HS-27A (cell line): ENCODE data around the gene FARS2.
"Not testable (repeated sequence)": the region's sequence is repeated elsewhere in the genome, so short reads cannot be mapped to it uniquely, and the experiment has no call there.

ENCODE experiments used
- DNase-seq: peaks from one replicate; pipeline ENCODE4 v3.0.0-alpha.2; 2012; ENCODE audit warnings: low read depth, missing footprints

The FARS2 gene

GRCh38 chr6:5537967-5538366, 276.7 kb downstream of the FARS2 start:
- no peak for DNase-seq

DNA sequence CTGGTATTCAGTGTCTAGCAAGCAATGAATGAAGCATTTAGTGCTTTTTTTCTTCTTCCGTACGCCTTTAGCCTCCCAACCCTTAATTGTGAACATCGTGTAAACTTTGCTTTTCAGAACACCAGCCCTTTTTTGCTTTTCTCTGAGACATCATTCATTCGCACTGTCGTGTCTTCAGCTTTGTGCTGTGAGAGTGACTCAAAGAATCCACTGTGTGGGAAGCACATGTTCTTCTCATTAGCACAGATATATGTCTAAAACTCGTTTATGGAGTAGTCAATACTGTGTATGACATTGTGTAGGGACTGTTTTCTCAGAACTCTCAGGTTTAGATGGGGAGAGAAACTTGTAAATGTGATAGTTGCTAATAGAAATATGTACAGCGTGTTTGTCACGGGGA, 279.1 kb downstream of the FARS2 start:
- DNase-seq, result no peak

DNA sequence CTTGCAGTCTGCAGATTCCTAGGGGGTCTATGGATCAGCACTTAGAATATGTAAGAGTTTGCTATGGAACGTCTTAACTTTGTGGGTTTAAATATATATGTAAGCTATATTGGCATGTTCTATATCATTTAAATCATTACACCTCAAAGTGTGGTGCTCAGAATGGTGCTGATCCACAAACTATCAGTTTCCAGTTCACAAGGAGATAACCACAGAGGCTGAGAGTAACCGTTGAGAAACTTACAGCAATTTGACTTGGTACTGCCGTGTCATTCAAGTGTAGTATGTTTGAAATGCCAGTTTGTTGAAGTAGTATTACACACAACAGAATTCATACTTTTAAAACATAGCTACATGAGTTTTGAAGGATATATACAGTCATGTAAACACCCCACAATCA, 279.7 kb downstream of the FARS2 start:
- DNase-seq, result no peak

GRCh38 chr6:5541751-5542432, 280.6 kb downstream of the FARS2 start:
- no peak for DNase-seq

GRCh38 chr6:5547556-5547955, 286.2 kb downstream of the FARS2 start:
- no peak for DNase-seq

DNA sequence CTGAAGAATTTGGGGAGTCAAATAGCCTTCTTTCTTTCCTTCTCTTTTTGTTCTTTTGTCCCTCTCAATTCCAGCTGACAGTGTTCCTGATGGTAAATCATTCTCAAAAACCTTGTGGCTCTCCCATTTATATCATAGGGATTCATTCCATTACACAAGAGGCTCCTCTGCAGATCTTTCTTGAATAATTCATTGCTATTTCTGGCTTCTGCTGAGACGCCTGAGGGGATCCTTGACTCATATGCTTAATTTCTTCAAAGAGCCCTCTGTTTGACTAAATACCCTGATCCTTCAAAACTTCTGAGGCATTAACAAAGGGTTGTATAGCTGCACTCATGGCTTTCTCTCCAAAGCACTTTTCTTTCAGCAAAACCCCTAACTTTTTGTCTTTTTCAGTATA, 289.3 kb downstream of the FARS2 start:
- no peak for DNase-seq

GRCh38 chr6:5552243-5552642, 290.9 kb downstream of the FARS2 start:
- DNase-seq, result no peak

DNA sequence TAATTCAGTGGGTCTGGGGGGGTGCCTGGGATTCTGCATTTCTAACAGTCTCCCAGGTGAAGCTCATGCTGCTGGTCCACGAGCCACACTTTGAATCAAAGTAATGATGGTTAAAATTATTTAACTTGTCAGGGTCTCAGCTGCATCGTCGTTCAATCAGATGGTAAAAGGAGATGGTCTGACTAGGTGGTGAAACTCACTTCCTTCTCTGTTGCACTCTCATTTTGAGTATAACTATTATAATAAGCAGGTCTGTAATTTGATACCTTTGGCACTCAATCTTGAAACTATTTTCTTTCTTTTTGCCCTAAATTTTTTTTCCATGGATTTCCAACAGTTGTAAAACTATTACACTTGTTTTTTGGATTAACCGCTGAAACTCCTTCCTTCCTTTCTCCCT, 292.5 kb downstream of the FARS2 start:
- DNase-seq, result no peak

DNA sequence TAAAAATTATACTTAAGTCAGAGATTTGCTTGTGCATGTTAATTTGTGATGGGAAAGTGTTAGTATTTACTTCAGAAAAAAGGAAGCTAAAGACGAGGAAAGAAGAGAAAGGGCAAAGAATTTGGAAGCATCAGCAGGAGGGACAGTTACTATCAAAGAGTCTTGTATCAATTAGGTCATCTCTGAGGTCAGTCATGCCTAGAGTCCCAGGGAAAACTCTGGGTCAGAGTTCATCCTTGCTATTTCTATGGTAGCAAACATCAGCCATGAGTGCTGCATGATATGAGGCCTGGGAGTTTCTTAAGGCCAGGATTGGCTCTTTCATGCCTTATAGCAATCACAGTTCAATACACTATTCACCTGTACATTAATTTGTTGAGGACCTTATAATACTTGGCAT, 292.9 kb downstream of the FARS2 start:
- DNase-seq, result no peak

GRCh38 chr6:5556011-5556410, 294.7 kb downstream of the FARS2 start:
- DNase-seq, result no peak

DNA sequence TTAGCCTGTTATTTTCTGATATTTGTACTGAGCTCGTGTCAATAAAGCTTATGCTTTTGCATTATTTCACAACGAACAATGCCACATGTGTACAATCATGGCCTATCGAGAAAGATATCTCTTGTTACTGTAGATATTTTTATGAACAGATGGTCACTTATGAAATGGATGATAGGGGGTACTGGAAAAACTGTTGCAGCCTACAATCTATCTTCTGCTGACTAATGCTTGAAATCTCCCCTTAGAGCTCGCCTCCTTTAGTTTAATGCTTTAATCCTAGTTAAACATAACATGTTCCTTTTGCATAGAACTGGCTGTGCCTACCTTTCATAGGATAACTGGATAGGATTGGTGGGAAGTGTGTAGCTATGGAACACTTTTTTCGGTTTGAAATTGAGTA, 296.2 kb downstream of the FARS2 start:
- no peak for DNase-seq

DNA sequence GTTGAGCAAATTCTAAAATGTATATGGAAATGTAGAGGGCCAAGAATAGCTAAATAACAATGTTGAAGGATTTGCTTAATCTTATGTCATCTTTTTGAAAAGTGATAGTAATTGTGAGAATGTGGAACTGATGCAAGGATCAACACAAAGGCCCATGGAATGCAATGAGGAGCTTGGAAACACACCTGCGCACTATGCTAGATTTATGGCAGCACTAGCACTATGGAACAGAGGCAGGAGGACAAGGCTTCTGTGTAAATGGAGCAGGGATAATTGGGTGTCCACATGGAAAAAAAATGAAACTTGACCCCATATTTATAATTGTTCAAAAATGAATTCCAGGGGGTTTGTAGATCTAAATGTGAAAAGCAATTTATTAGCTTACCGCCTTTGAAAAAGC, 298.3 kb downstream of the FARS2 start:
- DNase-seq, result no peak

GRCh38 chr6:5562277-5562676, 301.0 kb downstream of the FARS2 start:
- DNase-seq, result no peak

- DNase-seq, result no peak
Measured at GRCh38 chr6:5563086-5563485, 301.8 kb downstream of the FARS2 start.

- DNase-seq, result not testable (repeated sequence)
Measured at GRCh38 chr6:5564746-5565145, 303.4 kb downstream of the FARS2 start.

DNA sequence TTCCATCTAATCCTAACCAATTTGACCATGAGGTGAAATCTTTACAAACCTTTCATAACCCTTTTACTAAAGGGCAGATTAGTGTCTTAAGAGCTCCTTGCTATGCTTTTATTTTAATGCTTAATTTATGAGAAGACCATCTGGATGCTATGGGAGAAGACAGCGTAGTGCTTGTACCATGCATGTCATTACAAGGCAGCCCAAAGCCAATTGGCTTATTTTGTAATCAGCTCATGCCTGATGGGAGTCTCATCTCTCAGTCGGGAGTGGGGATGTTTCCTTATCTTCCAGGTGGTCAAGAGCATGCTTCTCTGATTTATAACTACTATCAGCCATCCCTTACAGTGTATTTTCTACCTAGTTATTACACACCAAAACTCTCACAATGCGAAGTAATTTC, 304.7 kb downstream of the FARS2 start:
- no peak for DNase-seq

GRCh38 chr6:5566718-5567117, 305.4 kb downstream of the FARS2 start:
- DNase-seq, result no peak

DNA sequence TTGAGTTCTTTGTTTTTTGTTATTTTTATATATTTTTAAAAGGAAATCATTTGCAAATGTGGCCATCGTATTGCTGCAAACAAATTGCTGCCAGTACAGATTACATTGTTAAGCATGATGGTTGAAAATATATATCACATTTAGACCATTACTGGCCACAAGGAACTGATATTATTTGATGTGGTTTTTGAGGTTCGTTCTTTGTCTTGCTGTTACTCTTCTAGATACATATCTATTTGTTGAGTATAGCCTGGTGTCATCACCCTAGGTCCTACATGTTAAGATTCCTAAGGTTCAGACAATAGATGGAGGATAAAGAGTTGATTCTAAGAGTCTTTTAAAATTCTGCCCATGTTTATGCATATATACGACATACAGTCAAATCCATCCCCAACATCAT, 306.0 kb downstream of the FARS2 start:
- no peak for DNase-seq

DNA sequence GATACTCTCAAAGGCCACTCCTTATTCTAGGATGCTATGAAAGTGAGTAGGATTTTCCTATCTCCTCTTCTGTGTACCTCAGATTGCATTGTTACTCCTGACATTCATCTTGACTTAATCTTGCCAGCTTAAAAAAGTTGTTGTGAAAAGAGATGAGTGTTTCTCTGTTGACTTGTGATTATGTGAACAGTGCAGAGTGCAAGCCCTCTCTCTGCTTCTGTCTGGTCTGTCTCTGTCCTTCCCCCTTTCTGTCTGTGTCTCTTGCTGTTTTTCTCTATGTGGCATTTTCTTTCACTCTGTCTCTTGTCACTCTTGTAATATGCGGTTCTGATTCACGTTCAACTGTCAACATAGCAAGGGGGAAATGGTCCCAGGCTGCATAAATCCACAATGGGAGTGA, 306.6 kb downstream of the FARS2 start:
- DNase-seq, result no peak

DNA sequence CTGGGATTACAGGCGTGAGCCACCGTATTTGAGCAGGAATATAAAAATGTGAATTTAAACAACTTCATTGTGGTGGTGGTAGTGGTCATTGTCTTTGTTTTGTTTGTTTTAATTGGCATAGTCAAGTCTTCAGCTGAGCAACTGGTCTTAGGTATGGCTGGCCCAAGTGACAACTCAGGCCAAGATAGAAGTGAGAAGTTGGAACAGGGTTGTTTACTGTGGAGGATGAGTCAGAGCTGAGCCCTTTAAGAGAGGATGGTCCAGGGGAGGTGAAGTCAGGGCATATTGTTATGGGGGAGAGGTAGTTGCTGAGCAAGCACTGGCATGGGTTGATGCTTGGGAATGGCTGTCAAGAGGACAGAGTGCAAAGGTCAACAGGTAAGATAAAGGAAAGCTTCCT, 308.2 kb downstream of the FARS2 start:
- DNase-seq, result no peak

GRCh38 chr6:5570641-5571040, 309.3 kb downstream of the FARS2 start:
- DNase-seq, result no peak

GRCh38 chr6:5580736-5581581, 319.6 kb downstream of the FARS2 start:
- no peak for DNase-seq

GRCh38 chr6:5582762-5583161, 321.4 kb downstream of the FARS2 start:
- DNase-seq, result no peak

DNA sequence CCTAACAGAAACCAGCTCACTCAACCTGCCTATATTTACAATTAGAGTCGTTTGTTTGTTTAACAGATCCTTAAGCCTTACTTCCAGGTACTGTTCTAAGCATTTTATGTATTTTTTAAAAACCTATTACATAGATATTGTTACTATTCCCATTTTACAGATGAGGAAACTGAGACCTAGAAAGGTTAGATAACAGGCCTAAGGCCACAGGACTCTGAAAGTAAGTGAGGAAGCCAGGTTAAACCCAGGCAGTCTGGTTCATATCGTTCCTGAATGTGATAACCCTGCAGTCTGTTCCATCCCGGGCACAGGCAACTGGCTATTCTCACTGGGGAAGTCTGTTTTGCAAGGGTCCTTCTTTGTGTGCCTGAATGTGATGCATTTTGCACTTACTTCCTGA, 322.2 kb downstream of the FARS2 start:
- no peak for DNase-seq
